ENCODE data around the gene PRDX3.
"Not testable (repeated sequence)": the region's sequence is repeated elsewhere in the genome, so short reads cannot be mapped to it uniquely, and the experiment has no call there.

PRDX3 gene

GRCh38 chr10:119197921-119198320 lies 19.3 kb upstream of the PRDX3 start:
- DNase-seq (ENCODE audit: low spot score) = no peak
- Mint-ChIP-seq H3K27ac (peak overlapping the region; percentile 13), H3K4me3 (no peak overlapping the region), H3K36me3 (ENCODE audit: low read depth) (no peaks in the 10 kb centered on the region), H3K27me3 (ENCODE audit: low read depth) (no peaks in the 10 kb centered on the region), H3K4me1 (ENCODE audit: low read depth) (peaks cover 26% of the 10 kb centered on the region), H3K9me3 (no peaks in the 10 kb centered on the region)

GRCh38 chr10:119191881-119192280 lies 13.3 kb upstream of the PRDX3 start:
- Mint-ChIP-seq H3K27me3 (ENCODE audit: low read depth) (no peaks in the 10 kb centered on the region), H3K36me3 (ENCODE audit: low read depth) (no peaks in the 10 kb centered on the region), H3K9me3 (no peaks in the 10 kb centered on the region), H3K4me1 (ENCODE audit: low read depth) (peaks cover 25% of the 10 kb centered on the region), H3K27ac (no peak overlapping the region), H3K4me3 (no peak overlapping the region)
- no peak for DNase-seq (ENCODE audit: low spot score)

DNA sequence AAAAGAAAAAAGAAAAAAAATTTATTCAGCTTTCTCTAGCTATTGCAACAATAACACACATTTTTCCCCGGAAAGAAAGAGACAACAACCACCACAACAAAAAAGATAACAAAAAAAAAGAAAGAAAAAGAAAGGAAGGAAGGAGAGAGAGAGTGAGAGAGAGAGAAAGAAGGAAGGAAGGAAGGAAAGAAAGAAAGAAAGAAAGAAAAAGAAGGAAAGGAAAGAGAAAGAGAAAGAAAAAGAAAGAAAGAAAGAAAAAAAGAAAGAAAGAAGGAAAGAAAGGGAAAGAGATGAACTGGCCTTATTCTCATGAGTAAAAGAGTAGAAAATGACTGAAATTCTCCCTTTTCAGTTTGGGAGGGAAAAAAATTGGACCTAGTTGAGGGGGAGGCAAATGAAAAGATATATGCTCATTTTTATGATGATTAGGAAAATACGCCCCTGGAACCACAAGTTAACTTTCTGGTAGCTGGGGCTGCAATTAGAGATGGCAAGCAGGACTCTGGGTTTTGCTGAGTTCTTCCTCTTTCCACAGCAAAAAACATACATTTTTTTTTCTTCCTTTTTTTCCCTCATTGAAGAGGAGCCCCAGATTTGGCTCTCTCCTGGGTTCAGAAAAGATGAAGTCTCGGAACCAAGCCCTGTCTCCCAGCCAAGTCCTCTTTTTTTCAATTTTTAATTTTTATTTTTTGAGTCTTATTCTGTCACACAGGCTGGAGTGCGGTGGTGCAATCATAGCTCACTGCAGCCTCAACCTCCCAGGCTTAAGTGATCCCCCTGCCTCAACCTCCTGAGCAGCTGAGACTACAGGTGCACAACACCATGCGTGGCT lies 12.6 kb upstream of the PRDX3 start:
- Mint-ChIP-seq H3K27ac (peak overlapping the region; percentile 56), H3K4me3 (no peak overlapping the region)

DNA sequence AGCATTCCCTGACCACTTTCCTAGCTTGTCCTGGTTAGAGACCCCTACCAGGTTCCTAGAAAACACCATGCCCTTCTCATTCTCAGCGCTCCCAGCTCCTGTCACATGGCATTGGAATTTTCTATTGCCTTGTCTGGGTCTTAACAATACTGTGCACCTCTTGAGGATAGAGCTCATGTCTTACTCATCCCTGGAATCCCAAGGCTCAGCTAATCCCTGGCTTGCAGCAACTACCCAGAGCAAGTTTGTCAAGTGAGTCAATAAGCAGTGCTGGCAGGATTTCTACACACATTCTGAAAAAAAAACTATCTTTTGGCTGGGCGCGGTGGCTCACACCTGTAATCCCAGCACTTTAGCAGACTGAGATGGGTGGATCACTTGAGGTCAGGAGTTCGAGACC lies 11.7 kb upstream of the PRDX3 start:
- DNase-seq (ENCODE audit: low spot score) = no peak
- H3K36me3 Mint-ChIP-seq (ENCODE audit: low read depth) = no peaks in the 10 kb centered on the region
- H3K9me3 Mint-ChIP-seq = no peaks in the 10 kb centered on the region
- H3K27ac Mint-ChIP-seq = no peak overlapping the region
- H3K4me1 Mint-ChIP-seq (ENCODE audit: low read depth) = peaks cover 21% of the 10 kb centered on the region
- peak overlapping the region; percentile 40 for H3K4me3 Mint-ChIP-seq
- H3K27me3 Mint-ChIP-seq (ENCODE audit: low read depth) = no peaks in the 10 kb centered on the region

More for the DNA sequence above, 12.6 kb upstream of the PRDX3 start:
- DNase-seq (ENCODE audit: low spot score) = no peak
- Mint-ChIP-seq H3K27me3 (ENCODE audit: low read depth) (no peaks in the 10 kb centered on the region), H3K9me3 (no peaks in the 10 kb centered on the region), H3K4me1 (ENCODE audit: low read depth) (peaks cover 25% of the 10 kb centered on the region), H3K36me3 (ENCODE audit: low read depth) (no peaks in the 10 kb centered on the region)

- Mint-ChIP-seq H3K4me1 (ENCODE audit: low read depth) (peaks cover 17% of the 10 kb centered on the region), H3K27me3 (ENCODE audit: low read depth) (no peaks in the 10 kb centered on the region), H3K9me3 (no peaks in the 10 kb centered on the region), H3K4me3 (peak overlapping the region; percentile 40), H3K27ac (peak overlapping the region; percentile 3), H3K36me3 (ENCODE audit: low read depth) (no peaks in the 10 kb centered on the region)
- DNase-seq (ENCODE audit: low spot score) = peak; percentile 49
These were observed 11.2 kb upstream of the PRDX3 start for GRCh38 chr10:119189811-119190282.

- Mint-ChIP-seq H3K27me3 (ENCODE audit: low read depth) (no peaks in the 10 kb centered on the region), H3K4me1 (ENCODE audit: low read depth) (peaks cover 11% of the 10 kb centered on the region), H3K4me3 (no peak overlapping the region), H3K27ac (peak overlapping the region; percentile 79), H3K36me3 (ENCODE audit: low read depth) (peaks cover 1% of the 10 kb centered on the region), H3K9me3 (no peaks in the 10 kb centered on the region)
- no peak for DNase-seq (ENCODE audit: low spot score)
These were observed 5.2 kb upstream of the PRDX3 start for GRCh38 chr10:119183664-119184412.

GRCh38 chr10:119180850-119181400 lies 2.3 kb upstream of the PRDX3 start:
- H3K4me3 Mint-ChIP-seq; DNase-seq (ENCODE audit: low spot score); H3K27me3 Mint-ChIP-seq (ENCODE audit: low read depth); H3K27ac Mint-ChIP-seq; H3K9me3 Mint-ChIP-seq: not testable (repeated sequence)
- H3K36me3 Mint-ChIP-seq (ENCODE audit: low read depth) = peaks cover 18% of the 10 kb centered on the region
- H3K4me1 Mint-ChIP-seq (ENCODE audit: low read depth) = peaks cover 28% of the 10 kb centered on the region

DNA sequence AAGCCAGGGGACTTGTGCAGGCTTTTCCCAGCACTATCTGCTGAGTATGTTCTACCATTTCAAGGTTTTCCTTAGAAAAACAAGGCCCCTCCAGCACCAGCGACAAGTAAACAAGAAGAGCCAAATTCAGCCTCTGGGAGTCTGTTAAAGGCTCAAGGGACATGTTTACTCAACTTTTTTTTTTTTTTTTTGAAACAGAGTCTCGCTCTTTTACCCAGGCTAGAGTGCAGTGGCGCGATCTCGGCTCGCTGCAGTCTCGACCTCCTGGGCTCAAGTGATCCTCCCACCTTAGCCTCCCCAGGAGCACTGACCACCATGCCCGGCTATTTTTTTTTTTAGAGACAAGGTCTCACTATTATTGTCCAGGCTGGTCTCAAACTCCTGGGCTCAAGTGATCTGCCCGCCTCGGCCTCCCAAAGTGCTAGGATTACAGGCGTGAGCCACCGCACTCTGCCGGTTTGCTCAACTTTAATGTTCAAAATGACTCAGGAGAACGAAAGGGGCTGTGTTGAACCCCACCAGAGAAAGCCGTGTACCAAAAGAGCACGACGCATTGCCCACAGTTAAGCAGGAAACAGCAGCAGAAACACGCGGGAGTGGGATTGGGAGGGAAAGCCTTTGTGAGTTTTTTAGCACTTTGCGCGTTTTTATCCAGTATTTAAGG lies 772 bp downstream of the PRDX3 start:
- Mint-ChIP-seq H3K27me3 (ENCODE audit: low read depth) (no peaks in the 10 kb centered on the region), H3K4me1 (ENCODE audit: low read depth) (peaks cover 28% of the 10 kb centered on the region), H3K4me3 (peak overlapping the region; percentile 93), H3K36me3 (ENCODE audit: low read depth) (peaks cover 27% of the 10 kb centered on the region), H3K9me3 (no peaks in the 10 kb centered on the region), H3K27ac (peak overlapping the region; percentile 98)
- DNase-seq (ENCODE audit: low spot score) = peak; percentile 50

DNA sequence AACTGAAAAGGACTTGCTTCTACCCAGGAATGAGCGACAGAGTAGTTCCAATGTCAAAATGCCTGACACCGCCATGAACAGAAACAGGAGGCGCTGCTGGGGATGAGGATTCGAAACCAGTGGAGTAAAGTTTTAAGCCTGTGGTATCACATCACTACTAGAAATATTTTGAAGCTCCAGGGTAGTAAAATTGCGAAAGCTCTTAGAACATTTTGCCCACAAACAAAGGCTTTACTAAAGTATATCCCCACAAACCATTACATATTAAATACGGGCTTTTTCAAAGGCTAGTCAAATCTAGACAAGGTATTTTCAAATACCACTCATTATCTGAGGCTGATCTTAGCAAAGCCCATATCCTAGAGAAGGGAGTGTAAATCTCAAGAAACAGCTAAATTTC lies 2.4 kb downstream of the PRDX3 start:
- peak; percentile 27 for DNase-seq (ENCODE audit: low spot score)
- Mint-ChIP-seq H3K27ac (peak overlapping the region; percentile 53), H3K9me3 (no peaks in the 10 kb centered on the region), H3K36me3 (ENCODE audit: low read depth) (peaks cover 40% of the 10 kb centered on the region), H3K4me3 (peak overlapping the region; percentile 67), H3K27me3 (ENCODE audit: low read depth) (no peaks in the 10 kb centered on the region), H3K4me1 (ENCODE audit: low read depth) (peaks cover 28% of the 10 kb centered on the region)

GRCh38 chr10:119174109-119174508 lies 4.5 kb downstream of the PRDX3 start:
- H3K9me3 Mint-ChIP-seq = no peaks in the 10 kb centered on the region
- peaks cover 52% of the 10 kb centered on the region for H3K36me3 Mint-ChIP-seq (ENCODE audit: low read depth)
- H3K4me1 Mint-ChIP-seq (ENCODE audit: low read depth) = peaks cover 25% of the 10 kb centered on the region
- no peak overlapping the region for H3K27ac Mint-ChIP-seq
- no peak overlapping the region for H3K4me3 Mint-ChIP-seq
- no peak for DNase-seq (ENCODE audit: low spot score)
- no peaks in the 10 kb centered on the region for H3K27me3 Mint-ChIP-seq (ENCODE audit: low read depth)

DNA sequence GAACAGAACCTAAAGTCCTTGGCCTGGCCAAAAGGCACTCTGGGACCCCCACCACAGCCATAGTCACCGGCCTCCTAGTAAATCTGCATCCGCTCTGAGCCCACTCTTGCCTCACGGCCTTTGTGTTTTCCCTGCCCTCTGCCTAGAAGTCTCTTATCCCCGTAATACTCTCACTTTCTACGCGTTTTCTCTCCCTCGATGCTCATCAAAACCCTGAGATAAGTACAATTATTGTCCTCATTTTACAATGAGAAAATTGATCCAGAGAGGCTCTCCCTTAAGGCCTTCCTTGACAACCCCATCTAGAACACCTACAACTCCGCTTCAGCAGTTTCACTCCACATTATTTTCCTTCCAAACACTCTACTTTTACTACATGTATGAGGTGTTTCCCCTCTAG lies 11.6 kb downstream of the PRDX3 start:
- Mint-ChIP-seq H3K36me3 (ENCODE audit: low read depth) (peaks cover 39% of the 10 kb centered on the region), H3K4me1 (ENCODE audit: low read depth) (peaks cover 26% of the 10 kb centered on the region), H3K27ac (peak overlapping the region; percentile 94), H3K9me3 (no peaks in the 10 kb centered on the region), H3K27me3 (ENCODE audit: low read depth) (no peaks in the 10 kb centered on the region), H3K4me3 (peak overlapping the region; percentile 91)
- no peak for DNase-seq (ENCODE audit: low spot score)

DNA sequence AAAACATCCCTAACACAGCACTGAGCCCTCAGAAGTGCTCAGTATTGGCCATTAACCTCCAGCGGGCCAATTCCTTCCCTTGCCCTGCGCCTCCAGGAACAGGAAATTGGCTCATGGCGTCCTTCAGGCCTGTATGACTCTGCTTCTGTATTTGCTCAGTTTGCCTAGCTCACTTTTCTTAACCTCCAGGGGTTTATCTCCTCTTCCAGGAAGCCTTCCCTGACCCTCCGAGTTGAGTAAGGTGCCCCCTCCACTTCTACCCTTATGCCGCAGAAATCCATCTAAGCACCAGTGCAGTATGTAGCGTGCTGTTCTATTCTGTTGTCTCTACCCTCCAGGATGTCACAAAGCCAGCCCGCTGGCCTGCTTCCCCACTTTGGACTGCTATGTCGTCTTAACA lies 12.0 kb downstream of the PRDX3 start:
- Mint-ChIP-seq H3K9me3 (no peaks in the 10 kb centered on the region), H3K4me3 (peak overlapping the region; percentile 91), H3K4me1 (ENCODE audit: low read depth) (peaks cover 28% of the 10 kb centered on the region), H3K27ac (peak overlapping the region; percentile 94), H3K27me3 (ENCODE audit: low read depth) (no peaks in the 10 kb centered on the region), H3K36me3 (ENCODE audit: low read depth) (peaks cover 35% of the 10 kb centered on the region)
- no peak for DNase-seq (ENCODE audit: low spot score)

DNA sequence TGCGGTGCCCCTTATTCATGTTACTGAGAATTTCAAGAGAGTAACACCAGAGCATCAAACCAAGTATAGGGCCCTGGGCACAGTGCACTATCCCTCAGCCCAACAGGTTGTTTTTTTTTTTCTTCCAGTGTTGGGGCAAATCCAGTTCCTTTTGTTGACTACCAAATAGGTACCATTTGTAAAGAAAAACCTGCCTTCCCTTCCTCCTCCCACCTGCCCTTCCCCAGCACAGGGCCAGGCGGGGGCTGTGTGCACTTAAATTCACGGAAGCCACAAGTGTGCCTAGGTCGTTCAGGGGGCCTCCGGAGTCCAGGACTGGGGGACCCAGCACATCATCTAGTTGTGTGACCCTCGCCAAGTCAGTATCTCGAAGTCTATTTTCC lies 12.5 kb downstream of the PRDX3 start:
- Mint-ChIP-seq H3K27ac (peak overlapping the region; percentile 94), H3K4me1 (ENCODE audit: low read depth) (peaks cover 28% of the 10 kb centered on the region), H3K4me3 (peak overlapping the region; percentile 91), H3K27me3 (ENCODE audit: low read depth) (no peaks in the 10 kb centered on the region), H3K36me3 (ENCODE audit: low read depth) (peaks cover 31% of the 10 kb centered on the region), H3K9me3 (no peaks in the 10 kb centered on the region)
- no peak for DNase-seq (ENCODE audit: low spot score)

All from T-helper 2 cell treated with Interferon-gamma antibody and Interleukin-4, amounts not matched to agents 5 μg/mL and 100 μg/mL, for 36 hours (primary cell).